ENCODE results near the gene DYNLT4. TPM values are rescaled to one million over a fixed set of nuclear protein-coding genes. Genes with fewer than 3 reads are reported as not detected.

The DYNLT4 gene
- total RNA-seq, 3 donors from 2014 or later: not detected

DNA sequence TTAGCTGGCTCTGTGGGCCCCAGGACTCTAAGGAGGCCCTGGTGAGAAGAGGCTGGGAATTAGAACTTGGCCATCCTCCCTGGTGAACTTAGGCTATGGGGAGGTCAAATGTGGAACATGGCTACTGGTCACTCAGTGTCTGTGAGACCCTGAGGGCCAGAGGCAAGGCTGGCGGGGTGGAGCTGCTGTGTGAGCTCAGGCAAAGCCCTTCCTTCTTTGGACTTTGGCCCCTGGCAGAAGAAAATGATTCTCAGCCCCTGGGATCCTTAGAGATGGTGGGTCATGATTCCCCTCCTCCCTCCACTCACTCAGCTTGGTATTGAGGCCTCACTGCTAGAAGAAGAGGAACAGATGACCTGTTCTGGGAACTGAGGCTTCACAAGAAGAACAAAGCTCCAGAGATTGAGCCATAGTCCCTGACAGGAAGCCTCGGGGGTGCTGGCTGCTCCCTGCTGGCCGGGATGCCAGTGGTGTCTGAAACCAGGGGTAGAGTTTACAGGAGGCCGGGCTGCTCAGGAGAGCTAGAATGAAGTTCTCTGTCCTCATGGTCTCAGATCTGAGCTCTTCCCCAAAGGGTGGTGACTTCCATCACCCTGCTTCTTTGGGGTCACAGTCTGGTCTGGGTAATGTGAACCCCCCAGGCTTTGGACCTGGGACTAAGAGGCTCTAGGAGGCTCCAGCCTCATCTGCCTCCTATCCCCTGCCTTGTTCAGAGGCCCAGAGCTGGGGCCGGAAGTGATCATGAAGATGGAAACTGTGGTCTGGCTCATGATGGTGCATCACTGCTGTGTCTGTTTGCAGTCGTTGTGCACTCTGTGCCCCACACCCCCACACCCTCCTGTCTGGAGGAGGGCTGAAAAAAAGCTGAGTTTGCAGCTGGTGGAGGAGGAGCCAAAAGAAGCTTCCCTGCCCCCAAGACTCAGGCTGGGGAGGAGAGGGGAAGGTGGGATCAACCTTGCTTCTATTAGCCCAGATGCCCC is 2.1 kb upstream of the DYNLT4 start:
- DNase-seq (peak; percentile 82), ATAC-seq (peak; percentile 51 to 59)
- Mint-ChIP-seq H3K4me3 (peak overlapping the region; percentile 71), H3K4me1 (ENCODE audit: low read depth) (peaks cover 75% of the 10 kb centered on the region), H3K9me3 (no peaks in the 10 kb centered on the region), H3K36me3 (ENCODE audit: insufficient read depth) (peaks cover 33% of the 10 kb centered on the region), H3K27me3 (ENCODE audit: low read depth) (no peaks in the 10 kb centered on the region)

DNA sequence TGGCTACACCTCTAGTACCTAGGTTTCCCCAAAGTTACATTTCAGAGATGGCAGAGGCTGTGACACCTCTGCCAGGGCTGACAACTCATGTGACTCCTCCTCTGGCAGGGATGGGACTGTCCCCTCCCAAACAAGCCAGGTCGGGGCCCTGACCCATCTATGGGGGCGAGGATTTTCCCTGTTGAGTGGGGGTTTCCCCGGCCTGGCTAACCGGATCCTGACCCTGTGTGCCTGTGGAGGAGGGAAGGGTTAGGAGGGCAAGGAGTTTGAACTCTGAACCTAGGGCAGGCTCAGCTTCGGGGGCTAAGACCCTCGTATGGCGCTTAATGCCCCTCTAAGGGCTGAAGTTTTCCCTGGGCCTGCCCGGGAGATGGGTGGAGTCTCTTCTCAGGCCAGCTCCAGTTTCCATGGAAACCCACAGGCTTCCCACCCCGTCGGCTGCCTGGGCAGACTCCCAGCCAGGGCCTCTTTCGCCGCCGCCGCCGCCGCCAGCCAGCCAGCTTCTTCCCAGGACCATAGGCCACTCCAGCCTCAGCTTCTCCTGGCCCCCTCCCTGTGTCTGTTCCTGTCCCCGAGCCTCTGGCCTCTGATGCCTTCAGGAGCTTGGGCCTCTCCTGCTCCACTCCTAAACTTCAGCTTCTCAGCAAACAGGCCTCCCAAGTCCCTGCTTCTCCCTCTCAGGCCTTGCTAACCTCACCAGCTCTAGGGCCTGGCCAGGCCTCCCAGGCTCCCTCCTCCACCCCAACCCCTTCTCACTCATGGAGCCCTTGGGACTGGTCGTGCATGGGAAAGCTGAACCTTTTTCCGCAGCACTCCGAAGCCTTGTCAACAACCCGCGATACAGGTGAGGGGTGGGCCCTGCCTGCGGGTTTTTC is 1.1 kb upstream of the DYNLT4 start, which contains the start of gene BTBD19:
Gene BTBD19 (plus strand): TSS at position 461 of the 875 bp plus-strand sequence. CDS start 298 bp downstream, at position 759.
- peak; percentile 72 for DNase-seq
- Mint-ChIP-seq H3K27me3 (ENCODE audit: low read depth) (no peaks in the 10 kb centered on the region), H3K4me3 (peak within 1 kb of the TSS; percentile 71), H3K36me3 (ENCODE audit: insufficient read depth) (peaks cover 42% of the 10 kb centered on the region), H3K4me1 (ENCODE audit: low read depth) (peaks cover 76% of the 10 kb centered on the region), H3K9me3 (no peaks in the 10 kb centered on the region)
- ATAC-seq: peak; percentile 56 to 65

DNA sequence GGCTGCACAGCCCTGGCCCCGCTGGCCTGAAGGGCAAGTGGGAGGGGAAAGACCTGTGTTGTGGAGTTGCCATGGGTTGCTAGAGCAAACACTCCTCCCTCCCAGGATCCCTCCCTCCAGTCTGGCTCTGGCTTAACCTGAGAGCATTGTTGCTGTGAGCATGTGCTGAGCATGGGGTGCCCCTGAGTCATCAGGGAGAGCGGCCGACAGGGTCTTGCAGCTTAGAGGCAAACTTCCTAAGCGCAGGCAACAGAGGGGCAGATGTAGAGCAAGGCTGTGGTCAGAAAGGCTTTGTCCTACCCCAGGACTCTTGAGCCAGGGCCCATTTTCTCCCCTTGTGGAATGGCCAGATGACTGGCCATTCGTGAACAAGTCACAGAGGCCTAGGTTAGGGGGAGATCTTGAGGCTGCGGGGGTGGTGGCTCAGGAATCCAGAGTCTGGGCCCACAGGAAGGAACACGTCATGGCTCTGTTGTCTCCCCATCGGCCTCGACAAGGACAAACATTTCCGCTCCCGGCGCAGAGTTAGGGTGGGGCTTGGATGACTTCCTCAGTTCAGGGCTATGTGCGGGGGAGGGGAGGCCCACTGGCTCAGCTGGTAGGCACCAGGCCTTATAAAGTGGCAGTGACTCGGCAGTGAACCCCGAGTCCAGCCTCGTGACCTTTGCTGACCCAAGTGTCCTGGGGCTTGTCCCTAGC is 362 bp upstream of the DYNLT4 start:
- peaks cover 49% of the 10 kb centered on the region for H3K36me3 Mint-ChIP-seq (ENCODE audit: insufficient read depth)
- ATAC-seq: peak; percentile 60 to 64
- peak overlapping the region; percentile 71 for H3K4me3 Mint-ChIP-seq
- DNase-seq: peak; percentile 85
- H3K9me3 Mint-ChIP-seq: no peaks in the 10 kb centered on the region
- H3K4me1 Mint-ChIP-seq (ENCODE audit: low read depth): peaks cover 83% of the 10 kb centered on the region
- no peaks in the 10 kb centered on the region for H3K27me3 Mint-ChIP-seq (ENCODE audit: low read depth)

DNA sequence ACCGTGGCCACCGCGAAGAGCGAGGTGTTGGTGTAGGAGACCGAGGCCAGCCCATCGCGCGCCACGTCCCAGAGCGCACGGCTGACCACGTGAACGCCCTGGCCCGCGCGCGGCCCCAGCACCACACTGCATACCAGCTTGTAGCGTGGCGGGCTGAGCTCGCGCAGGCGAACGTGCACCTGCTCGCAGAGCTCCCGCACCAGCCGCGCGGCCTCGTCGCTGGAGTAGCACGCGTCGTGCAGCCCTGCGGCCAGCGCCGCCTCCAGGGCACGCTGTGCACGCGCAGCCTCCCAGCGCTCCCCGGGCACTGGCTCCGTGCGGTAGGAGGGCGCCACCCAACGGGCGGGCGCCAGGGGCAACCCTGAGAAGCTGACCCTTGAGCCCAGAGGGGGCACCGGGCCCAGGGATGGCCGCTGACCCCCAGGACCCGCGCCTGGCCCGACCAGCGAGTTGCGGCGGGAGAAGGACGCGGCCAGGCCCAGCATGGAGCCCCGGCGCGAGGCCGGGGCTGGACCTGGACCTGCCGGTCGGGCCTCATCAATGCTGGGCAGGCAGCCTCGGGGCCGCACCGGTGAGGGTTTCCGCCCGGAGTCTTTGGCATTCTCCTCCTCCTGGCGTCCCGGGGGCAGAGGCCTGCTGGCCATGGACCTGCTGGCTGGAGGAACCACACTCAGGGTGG is 987 bp downstream of the DYNLT4 start:
- ATAC-seq (no peak), DNase-seq (no peak)
- no peaks in the 10 kb centered on the region for H3K27me3 Mint-ChIP-seq (ENCODE audit: low read depth)
- H3K4me1 Mint-ChIP-seq (ENCODE audit: low read depth): peaks cover 79% of the 10 kb centered on the region
- H3K36me3 Mint-ChIP-seq (ENCODE audit: insufficient read depth): peaks cover 54% of the 10 kb centered on the region
- H3K4me3 Mint-ChIP-seq: peak overlapping the region; percentile 93
- no peaks in the 10 kb centered on the region for H3K9me3 Mint-ChIP-seq

DNA sequence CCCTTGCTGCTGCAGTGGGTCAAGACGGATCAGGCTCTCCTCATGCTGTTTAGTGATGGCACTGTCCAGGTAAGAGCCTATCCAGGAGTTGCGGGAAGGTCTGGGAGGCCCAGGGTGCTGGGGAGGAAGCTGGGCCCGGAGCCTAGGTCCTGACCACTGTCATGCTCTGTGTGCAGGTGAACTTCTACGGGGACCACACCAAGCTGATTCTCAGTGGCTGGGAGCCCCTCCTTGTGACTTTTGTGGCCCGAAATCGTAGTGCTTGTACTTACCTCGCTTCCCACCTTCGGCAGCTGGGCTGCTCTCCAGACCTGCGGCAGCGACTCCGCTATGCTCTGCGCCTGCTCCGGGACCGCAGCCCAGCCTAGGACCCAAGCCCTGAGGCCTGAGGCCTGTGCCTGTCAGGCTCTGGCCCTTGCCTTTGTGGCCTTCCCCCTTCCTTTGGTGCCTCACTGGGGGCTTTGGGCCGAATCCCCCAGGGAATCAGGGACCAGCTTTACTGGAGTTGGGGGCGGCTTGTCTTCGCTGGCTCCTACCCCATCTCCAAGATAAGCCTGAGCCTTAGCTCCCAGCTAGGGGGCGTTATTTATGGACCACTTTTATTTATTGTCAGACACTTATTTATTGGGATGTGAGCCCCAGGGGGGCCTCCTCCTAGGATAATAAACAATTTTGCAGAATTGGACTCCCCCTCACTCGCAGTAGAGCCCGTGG is 1.7 kb downstream of the DYNLT4 start:
- H3K4me1 Mint-ChIP-seq (ENCODE audit: low read depth): peaks cover 72% of the 10 kb centered on the region
- DNase-seq (no peak), ATAC-seq (no peak)
- H3K27me3 Mint-ChIP-seq (ENCODE audit: low read depth): no peaks in the 10 kb centered on the region
- peaks cover 55% of the 10 kb centered on the region for H3K36me3 Mint-ChIP-seq (ENCODE audit: insufficient read depth)
- no peaks in the 10 kb centered on the region for H3K9me3 Mint-ChIP-seq
- peak overlapping the region; percentile 93 for H3K4me3 Mint-ChIP-seq

DNA sequence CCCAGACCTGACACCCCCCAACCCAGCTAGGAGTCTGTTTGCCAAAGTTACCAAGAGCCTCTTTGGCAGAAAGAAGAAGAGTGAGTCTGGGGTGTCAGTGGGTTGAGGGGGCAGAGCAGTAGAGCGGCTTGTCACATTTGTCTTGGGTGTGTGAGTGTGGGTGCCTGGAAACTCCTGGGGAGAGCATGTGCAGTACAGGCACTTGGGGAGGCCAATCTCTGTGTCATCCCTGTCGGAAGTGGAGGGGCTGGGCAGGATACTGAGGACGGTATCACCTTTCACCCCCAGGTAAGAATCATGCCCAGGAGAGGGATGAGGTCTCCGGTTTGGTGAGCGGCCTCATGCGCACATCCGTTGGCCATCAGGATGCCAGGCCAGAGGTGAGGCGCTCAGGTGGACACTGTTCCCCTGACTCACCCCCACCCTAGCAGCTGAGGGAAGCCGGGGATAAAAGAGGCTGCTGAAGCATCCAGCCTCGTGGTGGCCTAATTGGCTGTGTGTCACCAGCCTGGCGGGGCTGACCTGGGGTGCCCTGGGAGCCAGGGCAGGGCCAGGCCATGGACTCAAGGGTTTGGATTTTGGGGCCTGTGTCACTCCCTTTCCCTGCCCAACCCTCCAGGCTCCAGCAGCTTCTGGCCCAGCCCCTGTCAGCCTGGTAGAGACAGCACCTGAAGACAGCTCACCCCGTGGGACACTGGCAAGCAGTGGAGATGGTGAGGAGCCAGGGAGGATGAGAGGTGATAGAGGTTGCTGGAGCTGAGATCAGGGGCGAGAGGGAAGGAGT is 3.6 kb downstream of the DYNLT4 start:
- no peaks in the 10 kb centered on the region for H3K27me3 Mint-ChIP-seq (ENCODE audit: low read depth)
- H3K9me3 Mint-ChIP-seq: no peaks in the 10 kb centered on the region
- ATAC-seq (no peak), DNase-seq (no peak)
- peak overlapping the region; percentile 93 for H3K4me3 Mint-ChIP-seq
- H3K36me3 Mint-ChIP-seq (ENCODE audit: insufficient read depth): peaks cover 53% of the 10 kb centered on the region
- peaks cover 60% of the 10 kb centered on the region for H3K4me1 Mint-ChIP-seq (ENCODE audit: low read depth)

DNA sequence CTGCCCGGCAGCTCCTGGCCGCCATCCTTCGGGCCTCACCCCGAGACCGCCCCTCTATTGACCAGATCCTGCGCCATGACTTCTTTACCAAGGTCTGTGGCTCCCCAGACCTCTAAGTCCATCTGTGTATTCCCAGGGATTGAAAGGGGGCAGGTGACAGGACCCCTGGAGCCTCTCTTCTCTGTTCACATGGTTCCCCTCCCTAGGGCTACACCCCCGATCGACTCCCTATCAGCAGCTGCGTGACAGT is 4.2 kb downstream of the DYNLT4 start:
- no peaks in the 10 kb centered on the region for H3K9me3 Mint-ChIP-seq
- DNase-seq: no peak
- H3K27me3 Mint-ChIP-seq (ENCODE audit: low read depth): no peaks in the 10 kb centered on the region
- no peak for ATAC-seq
- H3K4me1 Mint-ChIP-seq (ENCODE audit: low read depth): peaks cover 56% of the 10 kb centered on the region
- peaks cover 53% of the 10 kb centered on the region for H3K36me3 Mint-ChIP-seq (ENCODE audit: insufficient read depth)
- peak overlapping the region; percentile 93 for H3K4me3 Mint-ChIP-seq

DNA sequence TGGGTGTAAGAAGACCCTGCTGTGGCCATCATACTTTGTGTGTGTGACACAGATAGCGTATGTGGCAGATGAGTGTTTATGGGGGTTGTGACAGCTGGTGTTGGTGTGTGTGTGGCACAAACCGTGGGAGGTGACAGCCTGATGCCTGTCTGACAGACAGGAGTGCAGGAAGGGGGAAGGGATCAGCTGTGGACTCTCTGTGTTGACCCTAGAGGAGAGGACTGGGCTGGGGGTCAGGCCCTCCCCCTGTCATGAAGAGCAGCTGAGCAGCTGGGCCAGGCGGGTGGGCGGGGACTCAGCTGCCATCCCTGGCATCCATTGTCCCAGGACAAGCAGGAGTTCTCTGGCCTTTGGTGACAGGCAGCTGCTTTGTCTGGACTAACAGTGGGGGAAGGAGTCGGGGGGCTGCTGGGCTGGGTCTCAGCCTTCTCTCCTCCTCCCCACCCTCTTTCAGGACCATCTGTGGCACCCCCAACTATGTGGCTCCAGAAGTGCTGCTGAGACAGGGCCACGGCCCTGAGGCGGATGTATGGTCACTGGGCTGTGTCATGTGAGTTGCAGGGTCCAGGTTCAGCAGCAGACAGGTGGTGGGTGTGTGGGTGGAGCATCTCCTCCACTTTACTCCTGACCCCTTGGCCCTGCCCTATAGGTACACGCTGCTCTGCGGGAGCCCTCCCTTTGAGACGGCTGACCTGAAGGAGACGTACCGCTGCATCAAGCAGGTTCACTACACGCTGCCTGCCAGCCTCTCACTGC is 4.7 kb downstream of the DYNLT4 start:
- Mint-ChIP-seq H3K4me3 (peak overlapping the region; percentile 93), H3K4me1 (ENCODE audit: low read depth) (peaks cover 51% of the 10 kb centered on the region), H3K27me3 (ENCODE audit: low read depth) (no peaks in the 10 kb centered on the region), H3K36me3 (ENCODE audit: insufficient read depth) (peaks cover 52% of the 10 kb centered on the region), H3K9me3 (no peaks in the 10 kb centered on the region)
- ATAC-seq: no peak
- no peak for DNase-seq

DNA sequence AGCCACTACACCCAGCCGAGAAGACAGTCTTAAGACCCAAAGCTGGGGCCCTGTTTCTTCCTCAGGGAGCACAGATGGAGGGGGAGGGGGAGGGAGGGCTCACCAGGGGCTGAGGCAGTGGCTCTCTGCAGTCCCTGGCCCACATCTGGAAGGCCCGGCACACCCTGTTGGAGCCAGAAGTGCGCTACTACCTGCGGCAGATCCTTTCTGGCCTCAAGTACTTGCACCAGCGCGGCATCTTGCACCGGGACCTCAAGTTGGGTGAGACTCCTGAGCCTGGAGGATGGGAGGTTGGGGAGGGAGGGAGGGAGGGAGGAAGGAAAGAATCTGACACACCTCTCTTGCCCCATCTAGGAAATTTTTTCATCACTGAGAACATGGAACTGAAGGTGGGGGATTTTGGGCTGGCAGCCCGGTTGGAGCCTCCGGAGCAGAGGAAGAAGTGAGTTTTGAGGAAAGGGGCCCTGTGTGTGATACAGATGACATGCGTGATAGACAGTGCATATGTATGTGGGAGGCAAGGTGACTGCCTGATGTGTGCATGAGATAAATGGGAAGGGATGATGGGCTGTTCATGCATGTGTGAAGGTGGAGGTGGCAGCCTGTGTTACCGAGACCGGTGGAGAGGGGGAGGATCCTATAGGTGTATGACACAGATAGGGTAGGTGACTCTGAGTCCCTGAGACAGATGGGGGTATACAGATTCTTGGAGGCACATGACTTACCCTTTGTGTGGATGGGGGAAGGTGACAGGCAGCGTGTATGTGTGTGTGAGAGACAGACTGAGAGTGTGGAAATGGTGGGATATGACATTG is 5.5 kb downstream of the DYNLT4 start:
- DNase-seq (no peak), ATAC-seq (peak; percentile 12 to 19)
- Mint-ChIP-seq H3K9me3 (no peaks in the 10 kb centered on the region), H3K27me3 (ENCODE audit: low read depth) (no peaks in the 10 kb centered on the region), H3K4me3 (peak overlapping the region; percentile 93), H3K4me1 (ENCODE audit: low read depth) (peaks cover 44% of the 10 kb centered on the region), H3K36me3 (ENCODE audit: insufficient read depth) (peaks cover 44% of the 10 kb centered on the region)

DNA sequence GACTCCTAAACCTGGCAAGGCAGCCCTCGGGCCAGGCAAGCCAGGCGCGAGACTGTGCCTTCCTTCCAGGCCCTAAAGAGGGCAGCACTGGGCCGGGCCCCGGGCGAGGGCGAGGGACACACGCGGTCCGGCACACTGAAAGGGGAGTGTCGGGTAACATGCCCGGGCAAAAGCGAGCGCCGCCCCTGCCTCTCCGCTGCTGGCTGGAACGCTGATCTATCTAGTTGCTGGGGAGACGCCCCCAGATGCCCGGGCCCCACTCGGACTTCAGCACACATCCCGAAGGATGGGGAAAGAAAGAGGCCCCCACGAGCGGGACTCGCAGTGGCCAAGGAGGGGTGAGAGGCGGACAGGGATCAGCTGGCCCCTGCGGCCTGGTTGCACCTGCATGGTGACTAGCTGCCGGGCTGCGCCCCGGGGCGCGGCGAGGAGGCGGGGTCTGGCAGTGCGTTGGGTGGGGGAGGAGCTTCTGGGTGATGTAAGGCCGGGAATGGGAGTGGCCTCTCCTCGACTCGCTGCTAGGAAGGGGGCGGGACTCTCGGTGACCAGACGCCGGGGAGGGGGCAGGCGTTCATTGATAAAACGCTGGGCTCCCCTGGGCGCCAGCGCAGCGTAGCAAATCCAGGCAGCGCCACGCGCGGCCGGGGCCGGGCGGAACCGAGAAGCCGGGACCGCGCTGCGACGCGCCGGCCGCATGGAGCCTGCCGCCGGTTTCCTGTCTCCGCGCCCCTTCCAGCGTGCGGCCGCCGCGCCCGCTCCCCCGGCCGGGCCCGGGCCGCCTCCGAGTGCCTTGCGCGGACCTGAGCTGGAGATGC is 7.2 kb downstream of the DYNLT4 start, which contains the start of gene PLK3:
Gene PLK3 (plus strand): TSS at position 608 of the 815 bp plus-strand sequence. CDS start 87 bp downstream, at position 695.
- ATAC-seq: peak; percentile 82
- peak; percentile 98 for DNase-seq
- no peaks in the 10 kb centered on the region for H3K9me3 Mint-ChIP-seq
- H3K4me3 Mint-ChIP-seq: peak within 1 kb of the TSS; percentile 96
- peaks cover 33% of the 10 kb centered on the region for H3K36me3 Mint-ChIP-seq (ENCODE audit: insufficient read depth)
- peaks cover 33% of the 10 kb centered on the region for H3K4me1 Mint-ChIP-seq (ENCODE audit: low read depth)
- H3K27me3 Mint-ChIP-seq (ENCODE audit: low read depth): no peaks in the 10 kb centered on the region

Data from activated T-cell treated with anti-CD3 and anti-CD28 coated beads, Interleukin-2, amount 50 U/mL, for 4 hours (primary cell).